M059J (cell line): ENCODE results near the gene ATF7IP. TPM values are rescaled to one million over a fixed set of nuclear protein-coding genes. Genes with fewer than 3 reads are reported as not detected.
"Not testable (repeated sequence)": the region's sequence is repeated elsewhere in the genome, so short reads cannot be mapped to it uniquely, and the experiment has no call there.

Experiments
- DNase-seq: peaks from one replicate; pipeline ENCODE4 v3.0.0-alpha.2; 2012; ENCODE audit warnings: low read depth
- total RNA-seq: library from RNA; depleted of rRNA; stranded (reverse); fragments of >200 nt; shearing (Covaris generic); gene quantifications from 2 replicates; pipeline ENCODE4 v1.2.3, GENCODE V29; 2014

Gene ATF7IP
- total RNA-seq, 1 experiment from 2014 or later = 34.1 TPM

GRCh38 chr12:14379508-14379907 lies 14.0 kb downstream of the ATF7IP start:
- no peak for DNase-seq

- peak; percentile 88 for DNase-seq
Measured at GRCh38 chr12:14384783-14385638, 19.5 kb downstream of the ATF7IP start.

GRCh38 chr12:14387219-14387871 lies 21.9 kb downstream of the ATF7IP start:
- DNase-seq = no peak

- no peak for DNase-seq
Measured at GRCh38 chr12:14390449-14390848, 25.0 kb downstream of the ATF7IP start.

- DNase-seq = no peak
Measured at GRCh38 chr12:14390870-14391530, 25.5 kb downstream of the ATF7IP start.

GRCh38 chr12:14393751-14394150 lies 28.3 kb downstream of the ATF7IP start:
- peak; percentile 37 for DNase-seq

- peak; percentile 76 for DNase-seq
Measured at GRCh38 chr12:14394317-14395073, 29.0 kb downstream of the ATF7IP start.

GRCh38 chr12:14395074-14395778 lies 29.7 kb downstream of the ATF7IP start:
- no peak for DNase-seq

- DNase-seq = no peak
Measured at GRCh38 chr12:14396071-14396470, 30.6 kb downstream of the ATF7IP start.

GRCh38 chr12:14399871-14400270 lies 34.4 kb downstream of the ATF7IP start:
- DNase-seq = peak; percentile 81

- DNase-seq = no peak
Measured at GRCh38 chr12:14400599-14400998, 35.1 kb downstream of the ATF7IP start.

GRCh38 chr12:14401267-14401666 lies 35.8 kb downstream of the ATF7IP start:
- DNase-seq = not testable (repeated sequence)

- DNase-seq = no peak
Measured at GRCh38 chr12:14402697-14403096, 37.2 kb downstream of the ATF7IP start.

GRCh38 chr12:14403293-14403692 lies 37.8 kb downstream of the ATF7IP start:
- DNase-seq = no peak

GRCh38 chr12:14403711-14404196 lies 38.3 kb downstream of the ATF7IP start:
- DNase-seq = peak; percentile 90

GRCh38 chr12:14405407-14405806 lies 39.9 kb downstream of the ATF7IP start:
- DNase-seq = not testable (repeated sequence)

GRCh38 chr12:14408208-14408607 lies 42.7 kb downstream of the ATF7IP start:
- DNase-seq = peak; percentile 37

GRCh38 chr12:14410177-14410576 lies 44.7 kb downstream of the ATF7IP start:
- DNase-seq = peak; percentile 31

GRCh38 chr12:14410841-14411569 lies 45.5 kb downstream of the ATF7IP start:
- DNase-seq = peak; percentile 68

- peak; percentile 55 for DNase-seq
Measured at GRCh38 chr12:14416658-14417057, 51.2 kb downstream of the ATF7IP start.
